Prostate gland (tissue), 2 donors: ENCODE measurements around the gene SYT7. TPM values are rescaled to one million over a fixed set of nuclear protein-coding genes. Genes with fewer than 3 reads are reported as not detected.

ENCODE experiments used
- DNase-seq: peaks from one replicate; pipeline ENCODE4 v3.0.0-alpha.2; 2019; ENCODE audit warnings: low spot score
- H3K27ac ChIP-seq, 2 donors: fragments of 200-600 bp; sonication (generic); 2 replicates each; pipeline ENCODE4 v1.5.1; 2017 to 2019
- H3K27me3 ChIP-seq: fragments of 200-600 bp; sonication (generic); replicated peaks from 2 replicates; pipeline ENCODE4 v1.5.1; 2019; ENCODE audit not compliant: insufficient read depth
- H3K36me3 ChIP-seq, 2 donors: fragments of 200-600 bp; sonication (generic); 1 replicate in 1 of 2; 2 replicates in 1 of 2; pipeline versions ENCODE4 v1.5.1 to v1.8.1; 2017 to 2019
- H3K4me1 ChIP-seq: fragments of 200-600 bp; sonication (generic); replicated peaks from 2 replicates; pipeline ENCODE4 v1.5.1; 2019
- H3K4me3 ChIP-seq, 2 donors: fragments of 200-600 bp; sonication (generic); 2 replicates each; pipeline ENCODE4 v1.5.1; 2017 to 2019
- H3K9me3 ChIP-seq: fragments of 200-600 bp; sonication (generic); 2 replicates; pipeline ENCODE4 v1.5.1; 2017
- POLR2A ChIP-seq: fragments of 450-650 bp; IDR thresholded peaks from one replicate; pipeline ENCODE4 v1.6.1; 2016; ENCODE audit warnings: antibody characterized with exemption, mild to moderate bottlenecking
- POLR2AphosphoS5 ChIP-seq: sonication (generic); formaldehyde crosslinking; IDR thresholded peaks from one replicate; pipeline ENCODE4 v1.6.1; 2017; ENCODE audit warnings: antibody characterized with exemption
- WGBS: methylation state at CpG from one replicate; pipeline ENCODE4 v1.1.5; 2018; 5-methylcytosine and 5-hydroxymethylcytosine counted together
- intact Hi-C: fragments of 100-400 bp; cut with DNase I; formaldehyde crosslinking; loops from one replicate; pipeline ENCODE4 v1.14.2; 2022
- total RNA-seq, 2 donors: library from RNA; depleted of rRNA; stranded (reverse); fragments of >200 nt; gene quantifications; one replicate each; pipeline ENCODE4 v1.1.0, GENCODE V29; 2016
- TF ChIP-seq, protein P1 (sequence below), 4 experiments: fragments of 200-600 bp in 2 of 4; fragments of 450-650 bp in 2 of 4; sonication (generic) in 2 of 4; IDR thresholded peaks; 1 replicate in 3 of 4; 2 replicates in 1 of 4; pipeline ENCODE4 v1.5.1; 2016 to 2019; ENCODE audit warnings: antibody characterized with exemption in 4 of 4, mild to moderate bottlenecking in 2 of 4, moderate library complexity in 2 of 4

Gene SYT7
- total RNA-seq, 2 donors from 2014 or later: 114 to 199 TPM

DNA sequence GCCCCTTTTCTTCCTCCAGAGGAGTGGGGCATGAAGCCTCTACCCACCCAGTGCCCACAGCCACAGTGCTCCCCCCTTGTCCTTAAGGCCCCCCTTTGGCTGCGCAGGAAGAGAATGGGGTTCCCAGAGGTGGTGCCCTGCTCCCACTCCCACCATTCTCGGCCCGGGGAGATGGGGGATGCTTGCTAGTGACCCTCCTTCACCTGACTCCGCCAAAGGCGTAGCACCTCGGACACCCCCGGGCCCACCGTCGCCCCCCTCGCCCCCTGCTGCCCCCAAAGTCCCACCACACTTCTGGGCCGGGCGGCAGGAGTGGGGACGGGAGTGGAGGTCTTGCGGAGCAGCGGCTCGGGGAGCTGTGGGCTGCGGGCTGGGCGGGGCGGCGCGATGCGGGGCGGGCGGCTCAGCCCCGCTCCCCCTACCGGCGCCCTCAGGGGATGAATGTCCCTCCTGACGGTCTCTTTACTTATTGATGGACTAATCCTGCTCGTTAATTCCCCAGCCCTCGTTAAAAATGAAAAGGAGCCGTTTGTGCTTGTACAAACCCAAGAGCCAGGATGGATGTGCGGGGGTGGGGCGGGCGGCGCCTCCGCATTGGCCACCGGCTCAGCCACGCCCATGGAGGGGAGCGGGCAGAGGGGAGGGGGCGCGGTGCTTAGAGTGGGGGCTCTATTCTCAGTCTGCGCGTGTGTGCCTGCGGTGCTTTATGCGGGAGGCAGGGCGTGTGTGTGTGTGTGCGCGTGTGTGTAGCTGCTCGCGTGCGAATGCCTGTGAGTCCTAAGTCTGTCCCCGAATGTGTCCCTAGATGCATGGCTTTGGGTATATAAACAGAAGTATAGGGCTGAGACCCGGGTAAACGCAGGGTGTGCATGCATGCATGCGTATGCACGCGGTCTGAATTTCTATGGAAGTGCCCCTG is 25.6 kb downstream of the SYT7 start:
- H3K36me3 ChIP-seq: no peaks in the 10 kb centered on the region
- H3K27ac ChIP-seq: peak overlapping the region; percentile 88 to 93
- no peaks in the 10 kb centered on the region for H3K9me3 ChIP-seq
- 6% methylated on average over 56 of the region's 57 CpGs for WGBS
- peak overlapping the region in 1 of 2 donors; percentile 22 for H3K4me3 ChIP-seq
- DNase-seq: peak; percentile 85
- no peaks in the 10 kb centered on the region for H3K27me3 ChIP-seq
- intact Hi-C loops: no loop called here
- TF ChIP-seq POLR2A (no peak), POLR2AphosphoS5 (peak; percentile 85)
- TF ChIP-seq, protein P1, sequence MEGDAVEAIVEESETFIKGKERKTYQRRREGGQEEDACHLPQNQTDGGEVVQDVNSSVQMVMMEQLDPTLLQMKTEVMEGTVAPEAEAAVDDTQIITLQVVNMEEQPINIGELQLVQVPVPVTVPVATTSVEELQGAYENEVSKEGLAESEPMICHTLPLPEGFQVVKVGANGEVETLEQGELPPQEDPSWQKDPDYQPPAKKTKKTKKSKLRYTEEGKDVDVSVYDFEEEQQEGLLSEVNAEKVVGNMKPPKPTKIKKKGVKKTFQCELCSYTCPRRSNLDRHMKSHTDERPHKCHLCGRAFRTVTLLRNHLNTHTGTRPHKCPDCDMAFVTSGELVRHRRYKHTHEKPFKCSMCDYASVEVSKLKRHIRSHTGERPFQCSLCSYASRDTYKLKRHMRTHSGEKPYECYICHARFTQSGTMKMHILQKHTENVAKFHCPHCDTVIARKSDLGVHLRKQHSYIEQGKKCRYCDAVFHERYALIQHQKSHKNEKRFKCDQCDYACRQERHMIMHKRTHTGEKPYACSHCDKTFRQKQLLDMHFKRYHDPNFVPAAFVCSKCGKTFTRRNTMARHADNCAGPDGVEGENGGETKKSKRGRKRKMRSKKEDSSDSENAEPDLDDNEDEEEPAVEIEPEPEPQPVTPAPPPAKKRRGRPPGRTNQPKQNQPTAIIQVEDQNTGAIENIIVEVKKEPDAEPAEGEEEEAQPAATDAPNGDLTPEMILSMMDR (IDR thresholded peaks at IDR 0.05): peak; percentile 15 to 70 (median 32)
- peaks cover 39% of the 10 kb centered on the region for H3K4me1 ChIP-seq

DNA sequence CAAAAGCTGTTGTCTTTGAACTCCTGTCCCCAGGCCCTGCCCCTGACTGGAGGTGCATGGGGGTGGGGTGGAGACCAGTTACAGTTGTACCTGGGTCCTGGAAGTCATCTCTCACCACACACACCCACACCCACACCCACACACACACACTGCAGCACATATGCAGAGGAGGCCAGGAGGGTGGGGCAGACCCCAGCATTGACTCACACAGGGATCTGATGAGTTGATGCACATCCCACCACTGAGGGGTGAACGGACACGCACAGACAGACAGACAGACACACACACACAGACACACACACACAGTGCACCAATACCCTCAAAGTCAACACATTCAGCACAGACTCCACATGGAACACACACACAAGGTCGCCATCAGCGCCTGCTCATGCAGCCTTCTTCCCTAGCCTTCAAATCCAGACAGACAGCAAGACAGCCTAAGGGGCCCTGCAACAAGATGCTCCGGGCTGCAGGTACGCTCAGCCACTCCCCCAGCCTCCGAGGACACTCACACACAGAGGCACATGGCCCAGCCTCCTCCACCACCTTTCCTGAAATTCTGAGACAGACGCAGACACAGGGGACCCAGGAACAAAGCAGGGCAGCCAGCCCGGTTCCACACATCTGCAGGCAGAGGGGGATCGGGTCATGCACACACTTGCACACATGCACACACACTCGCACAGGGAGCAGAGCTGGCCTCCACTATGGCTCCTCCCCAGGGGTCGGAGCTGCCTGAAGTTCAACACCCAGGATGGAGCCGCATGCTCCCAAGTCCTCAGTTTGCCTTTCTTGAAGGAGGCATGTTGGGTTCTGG is 26.5 kb downstream of the SYT7 start:
- Histone ChIP-seq H3K4me3 (no peak overlapping the region), H3K36me3 (no peaks in the 10 kb centered on the region), H3K27me3 (no peaks in the 10 kb centered on the region), H3K27ac (peak overlapping the region; percentile 88 to 93), H3K4me1 (peaks cover 46% of the 10 kb centered on the region), H3K9me3 (no peaks in the 10 kb centered on the region)
- no peak for TF ChIP-seq POLR2A
- no peak for TF ChIP-seq POLR2AphosphoS5
- TF ChIP-seq, protein P1 (IDR thresholded peaks at IDR 0.05): no peak
- DNase-seq: no peak
- WGBS: 40% methylated on average over 13 of the region's 13 CpGs
- intact Hi-C loops: no loop called here

GRCh38 chr11:61553373-61554171 is 27.3 kb downstream of the SYT7 start:
- H3K27me3 ChIP-seq: no peaks in the 10 kb centered on the region

DNA sequence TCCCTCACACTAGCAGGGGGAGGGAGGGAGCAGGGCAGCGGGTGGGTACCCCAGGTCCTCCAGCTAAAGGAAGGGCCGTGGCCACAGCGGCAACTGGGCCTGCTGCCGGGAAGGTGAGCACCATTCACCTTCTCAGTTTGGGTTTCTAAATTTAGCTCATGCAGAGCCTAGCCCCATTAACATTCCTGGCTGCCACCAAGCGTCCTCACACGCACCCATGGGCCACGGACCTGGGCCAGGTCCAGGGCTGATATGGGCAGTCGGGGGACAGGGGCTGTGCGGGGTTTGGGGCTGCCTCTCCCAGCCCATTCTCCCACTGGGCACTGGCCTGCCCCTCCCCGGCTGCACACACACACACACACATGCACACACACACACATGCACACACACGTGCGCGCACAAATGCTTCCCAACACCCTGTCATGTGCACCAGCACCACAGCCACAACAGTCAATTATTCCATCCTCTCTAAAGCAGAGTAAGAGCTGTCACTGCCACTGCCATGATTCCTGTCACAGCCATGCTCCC is 28.7 kb downstream of the SYT7 start:
- intact Hi-C loops: no loop called here
- TF ChIP-seq POLR2AphosphoS5 (no peak), POLR2A (no peak)
- TF ChIP-seq, protein P1 (IDR thresholded peaks at IDR 0.05): no peak
- Histone ChIP-seq H3K4me1 (peaks cover 46% of the 10 kb centered on the region), H3K4me3 (no peak overlapping the region), H3K27me3 (no peaks in the 10 kb centered on the region), H3K36me3 (no peaks in the 10 kb centered on the region), H3K9me3 (no peaks in the 10 kb centered on the region), H3K27ac (peak overlapping the region; percentile 88 to 93)
- DNase-seq: no peak
- WGBS: 57% methylated on average over 13 of the region's 13 CpGs

More at GRCh38 chr11:61553373-61554171, 27.3 kb downstream of the SYT7 start:
- no peaks in the 10 kb centered on the region for H3K9me3 ChIP-seq
- no peak for TF ChIP-seq POLR2A
- TF ChIP-seq, protein P1 (IDR thresholded peaks at IDR 0.05): no peak
- peak; percentile 63 for TF ChIP-seq POLR2AphosphoS5
- peak overlapping the region; percentile 88 to 93 for H3K27ac ChIP-seq
- intact Hi-C loops: no loop called here
- DNase-seq: peak; percentile 51
- 48% methylated on average over 15 of the region's 15 CpGs for WGBS
- H3K4me3 ChIP-seq: no peak overlapping the region
- H3K36me3 ChIP-seq: no peaks in the 10 kb centered on the region
- peaks cover 46% of the 10 kb centered on the region for H3K4me1 ChIP-seq
